ENCODE measurements around the gene CHFR.

- TF ChIP-seq, protein P1, sequence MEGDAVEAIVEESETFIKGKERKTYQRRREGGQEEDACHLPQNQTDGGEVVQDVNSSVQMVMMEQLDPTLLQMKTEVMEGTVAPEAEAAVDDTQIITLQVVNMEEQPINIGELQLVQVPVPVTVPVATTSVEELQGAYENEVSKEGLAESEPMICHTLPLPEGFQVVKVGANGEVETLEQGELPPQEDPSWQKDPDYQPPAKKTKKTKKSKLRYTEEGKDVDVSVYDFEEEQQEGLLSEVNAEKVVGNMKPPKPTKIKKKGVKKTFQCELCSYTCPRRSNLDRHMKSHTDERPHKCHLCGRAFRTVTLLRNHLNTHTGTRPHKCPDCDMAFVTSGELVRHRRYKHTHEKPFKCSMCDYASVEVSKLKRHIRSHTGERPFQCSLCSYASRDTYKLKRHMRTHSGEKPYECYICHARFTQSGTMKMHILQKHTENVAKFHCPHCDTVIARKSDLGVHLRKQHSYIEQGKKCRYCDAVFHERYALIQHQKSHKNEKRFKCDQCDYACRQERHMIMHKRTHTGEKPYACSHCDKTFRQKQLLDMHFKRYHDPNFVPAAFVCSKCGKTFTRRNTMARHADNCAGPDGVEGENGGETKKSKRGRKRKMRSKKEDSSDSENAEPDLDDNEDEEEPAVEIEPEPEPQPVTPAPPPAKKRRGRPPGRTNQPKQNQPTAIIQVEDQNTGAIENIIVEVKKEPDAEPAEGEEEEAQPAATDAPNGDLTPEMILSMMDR (IDR thresholded peaks at IDR 0.05; ENCODE audit: extremely low read depth in 1 of 2, insufficient read depth in 1 of 2, low read depth in 1 of 2, low read length in 2 of 2): no peak
- no peak for TF ChIP-seq POLR2A (IDR thresholded peaks at IDR 0.05; ENCODE audit: low read depth, low read length)
- TF ChIP-seq POLR2AphosphoS5 (IDR thresholded peaks at IDR 0.05; ENCODE audit: insufficient read depth, low read depth, low read length): no peak
- no peak for TF ChIP-seq FOS (IDR thresholded peaks at IDR 0.05; ENCODE audit: borderline replicate concordance, insufficient read depth, low read length)
These were observed 602 bp downstream of the CHFR start for GRCh38 chr12:132886529-132887477.
